DMS53 treated with DMSO at 0.1 percent for 48 hours (cell line): ENCODE data around the gene CACNB1.
A peak's percentile ranks its signal among the peaks of the same experiment; 100 is the strongest.
"Not testable (repeated sequence)": the region's sequence is repeated elsewhere in the genome, so short reads cannot be mapped to it uniquely, and the experiment has no call there.

Experiments
- DNase-seq: peaks from one replicate; lab custom pipeline; 2025; ENCODE audit not compliant: unreplicated experiment; lab: John Stamatoyannopoulos, UW

Gene CACNB1

GRCh38 chr17:39175695-39176093 is 21.8 kb downstream of the CACNB1 start:
- no peak for DNase-seq

- peak; percentile 21 for DNase-seq
Observed at GRCh38 chr17:39174920-39175694, 22.4 kb downstream of the CACNB1 start.

GRCh38 chr17:39173526-39174274 is 23.8 kb downstream of the CACNB1 start:
- no peak for DNase-seq

GRCh38 chr17:39173080-39173479 is 24.4 kb downstream of the CACNB1 start:
- DNase-seq: no peak

- DNase-seq: no peak
Observed at GRCh38 chr17:39171933-39172332, 25.5 kb downstream of the CACNB1 start.

GRCh38 chr17:39170558-39170957 is 26.9 kb downstream of the CACNB1 start:
- no peak for DNase-seq

GRCh38 chr17:39170109-39170508 is 27.4 kb downstream of the CACNB1 start:
- no peak for DNase-seq

- DNase-seq: no peak
Observed at GRCh38 chr17:39169518-39169917, 28.0 kb downstream of the CACNB1 start.

- DNase-seq: no peak
Observed at GRCh38 chr17:39169101-39169500, 28.4 kb downstream of the CACNB1 start.

- DNase-seq: not testable (repeated sequence)
Observed at GRCh38 chr17:39168503-39168902, 29.0 kb downstream of the CACNB1 start.

- no peak for DNase-seq
Observed at GRCh38 chr17:39167476-39167875, 30.0 kb downstream of the CACNB1 start.

GRCh38 chr17:39166437-39167335 is 30.8 kb downstream of the CACNB1 start:
- no peak for DNase-seq

GRCh38 chr17:39165841-39166349 is 31.6 kb downstream of the CACNB1 start, which contains the start of gene ARL5C:
Gene ARL5C (minus strand): TSS chr17:39166161. CDS start chr17:39165760, 401 bp downstream.
- no peak for DNase-seq

GRCh38 chr17:39165178-39165840 is 32.2 kb downstream of the CACNB1 start:
- DNase-seq: no peak

- DNase-seq: peak; percentile 38
Observed at GRCh38 chr17:39164675-39165143, 32.8 kb downstream of the CACNB1 start.

GRCh38 chr17:39161962-39162361 is 35.5 kb downstream of the CACNB1 start:
- no peak for DNase-seq

- no peak for DNase-seq
Observed at GRCh38 chr17:39158623-39159022, 38.8 kb downstream of the CACNB1 start.

GRCh38 chr17:39156491-39156890 is 41.0 kb downstream of the CACNB1 start:
- DNase-seq: no peak

GRCh38 chr17:39155654-39156053 is 41.8 kb downstream of the CACNB1 start:
- no peak for DNase-seq

- peak; percentile 69 for DNase-seq
Observed at GRCh38 chr17:39153599-39154051, 43.8 kb downstream of the CACNB1 start.
